Esophagus muscularis mucosa (tissue), 4 donors: ENCODE results near the gene CHD2. TPM values are rescaled to one million over a fixed set of nuclear protein-coding genes. Genes with fewer than 3 reads are reported as not detected.
A peak's percentile ranks its signal among the peaks of the same experiment; 100 is the strongest.

Experiments
- DNase-seq: peaks from one replicate; pipeline ENCODE4 v3.0.0-alpha.2; 2017; ENCODE audit errors: extremely low spot score
- H3K27ac ChIP-seq, 4 donors: fragments of 200-600 bp; sonication (generic); replicated peaks in 1 of 4; 1 replicate in 3 of 4; 2 replicates in 1 of 4; pipeline ENCODE4 v1.5.1; 2016 to 2019; ENCODE audit warnings: mild to moderate bottlenecking in 1 of 4
- H3K27me3 ChIP-seq, 4 donors: fragments of 200-600 bp; sonication (generic); one replicate each; pipeline versions ENCODE4 v1.5.1 to v1.6.0; 2016 to 2019
- H3K36me3 ChIP-seq, 4 donors: fragments of 200-600 bp; sonication (generic); one replicate each; pipeline ENCODE4 v1.5.1; 2016 to 2019
- H3K4me1 ChIP-seq, 4 donors: fragments of 200-600 bp; sonication (generic); one replicate each; pipeline ENCODE4 v1.5.1; 2016 to 2019
- H3K4me3 ChIP-seq, 4 donors: fragments of 200-600 bp; sonication (generic); 1 replicate in 2 of 4; 2 replicates in 2 of 4; pipeline ENCODE4 v1.5.1; 2016 to 2019; ENCODE audit warnings: mild to moderate bottlenecking in 4 of 4, moderate library complexity in 1 of 4
- H3K9me3 ChIP-seq, 4 donors: fragments of 200-600 bp; sonication (generic); 1 replicate in 3 of 4; 2 replicates in 1 of 4; pipeline ENCODE4 v1.5.1; 2016 to 2019
- CTCF ChIP-seq, 3 experiments: fragments of 200-600 bp in 2 of 3; fragments of 450-650 bp in 1 of 3; sonication (generic) in 2 of 3; IDR thresholded peaks; one replicate each; pipeline ENCODE4 v1.5.1; 2017 to 2019; ENCODE audit warnings: antibody characterized with exemption in 3 of 3, mild to moderate bottlenecking in 2 of 3, moderate library complexity in 1 of 3
- EP300 ChIP-seq: sonication (generic); formaldehyde crosslinking; IDR thresholded peaks from one replicate; pipeline ENCODE4 v1.6.1; 2017; ENCODE audit warnings: antibody characterized with exemption
- POLR2A ChIP-seq: fragments of 450-650 bp; IDR thresholded peaks from one replicate; pipeline ENCODE4 v1.6.1; 2017; ENCODE audit warnings: antibody characterized with exemption, moderate library complexity, mild to moderate bottlenecking, low read depth
- POLR2AphosphoS5 ChIP-seq, 2 donors: sonication (generic); formaldehyde crosslinking; IDR thresholded peaks; one replicate each; pipeline ENCODE4 v1.6.1; 2017; ENCODE audit warnings: antibody characterized with exemption in 2 of 2
- WGBS: methylation state at CpG from one replicate; pipeline ENCODE4 v1.1.5; 2018; 5-methylcytosine and 5-hydroxymethylcytosine counted together
- intact Hi-C: fragments of 100-400 bp; cut with DNase I; formaldehyde crosslinking; loops from one replicate; pipeline ENCODE4 v1.15.1; 2023
- total RNA-seq, 4 donors: library from RNA; depleted of rRNA; stranded (reverse); fragments of >200 nt; gene quantifications; one replicate each; pipeline versions ENCODE4 v1.1.0 to v1.2.1, GENCODE V29; 2016

CHD2 gene
- total RNA-seq, 4 donors from 2014 or later: 54.3 to 86.0 (median 62.8) TPM

DNA sequence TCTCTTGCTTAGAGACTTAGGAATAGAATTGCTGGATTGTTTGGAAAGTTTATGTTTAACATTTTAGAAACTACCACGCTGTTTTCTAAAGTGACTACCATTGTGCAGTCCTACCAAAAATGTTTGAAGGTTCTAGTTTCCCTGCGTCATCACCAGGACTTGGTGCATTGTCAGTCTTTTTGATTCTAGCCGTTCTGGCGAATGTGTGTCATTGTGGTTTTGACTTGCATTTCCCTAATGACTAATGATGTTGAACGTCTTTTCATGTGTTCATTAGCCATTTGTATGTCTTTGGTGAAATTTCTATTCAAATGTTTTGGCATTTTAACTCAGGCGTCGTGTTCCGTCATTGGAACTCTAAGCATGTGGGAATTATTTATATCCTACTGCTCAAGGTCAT, 58.0 kb downstream of the CHD2 start:
- 65% methylated on average over 8 of the region's 8 CpGs for WGBS
- no peaks in the 10 kb centered on the region for H3K27me3 ChIP-seq
- DNase-seq: no peak
- intact Hi-C loops: no loop called here
- H3K9me3 ChIP-seq: no peaks in the 10 kb centered on the region
- peaks cover 0 to 16% (median 7%) of the 10 kb centered on the region in 4 donors for H3K4me1 ChIP-seq
- H3K4me3 ChIP-seq: no peak overlapping the region
- peaks cover 28 to 93% (median 64%) of the 10 kb centered on the region in 4 donors for H3K36me3 ChIP-seq
- TF ChIP-seq POLR2AphosphoS5 (IDR thresholded peaks at IDR 0.05) (no peak), POLR2A (no peak), CTCF (IDR thresholded peaks at IDR 0.05) (no peak), EP300 (no peak)
- H3K27ac ChIP-seq: peak overlapping the region in 2 of 4 donors; percentile 22 to 30

DNA sequence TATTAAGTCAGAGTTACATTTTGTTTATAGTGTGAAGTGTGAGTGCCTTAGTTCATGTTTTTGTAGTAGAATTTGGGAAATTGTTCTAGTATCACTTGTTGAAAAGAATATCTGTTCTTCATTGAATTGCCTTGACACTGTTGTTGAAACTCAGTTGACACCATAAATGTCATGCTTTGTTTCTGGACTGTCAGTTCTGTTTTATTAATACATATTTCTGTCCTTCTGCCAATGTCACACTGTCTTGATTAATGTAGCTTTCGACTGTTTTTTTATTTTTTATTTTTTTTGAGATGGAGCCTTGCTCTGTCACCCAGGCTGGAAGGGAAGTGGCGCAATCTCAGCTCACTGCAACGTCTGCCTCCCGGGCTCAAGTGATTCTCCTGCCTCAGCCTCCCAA, 59.1 kb downstream of the CHD2 start:
- WGBS: 63% methylated on average over 4 of the region's 4 CpGs
- H3K36me3 ChIP-seq: peaks cover 30 to 93% (median 58%) of the 10 kb centered on the region in 4 donors
- TF ChIP-seq EP300: no peak
- TF ChIP-seq POLR2AphosphoS5 (IDR thresholded peaks at IDR 0.05): no peak
- TF ChIP-seq CTCF (IDR thresholded peaks at IDR 0.05): no peak
- TF ChIP-seq POLR2A: no peak
- H3K27me3 ChIP-seq: no peaks in the 10 kb centered on the region
- intact Hi-C loops: no loop called here
- DNase-seq: no peak
- no peaks in the 10 kb centered on the region for H3K9me3 ChIP-seq
- H3K4me3 ChIP-seq: no peak overlapping the region
- peaks cover 0 to 16% (median 7%) of the 10 kb centered on the region in 4 donors for H3K4me1 ChIP-seq
- H3K27ac ChIP-seq: peak overlapping the region in 2 of 4 donors; percentile 11 to 30

GRCh38 chr15:92960996-92961681, 61.0 kb downstream of the CHD2 start:
- TF ChIP-seq POLR2A (no peak), POLR2AphosphoS5 (IDR thresholded peaks at IDR 0.05) (no peak), CTCF (IDR thresholded peaks at IDR 0.05) (no peak), EP300 (no peak)
- Histone ChIP-seq H3K9me3 (no peaks in the 10 kb centered on the region), H3K27me3 (no peaks in the 10 kb centered on the region), H3K36me3 (peaks cover 17 to 91% (median 49%) of the 10 kb centered on the region in 4 donors), H3K4me3 (no peak overlapping the region), H3K27ac (no peak overlapping the region), H3K4me1 (peaks cover 0 to 16% (median 7%) of the 10 kb centered on the region in 4 donors)
- DNase-seq: no peak
- WGBS: 93% methylated on average over 9 of the region's 9 CpGs
- intact Hi-C loops: no loop called here

DNA sequence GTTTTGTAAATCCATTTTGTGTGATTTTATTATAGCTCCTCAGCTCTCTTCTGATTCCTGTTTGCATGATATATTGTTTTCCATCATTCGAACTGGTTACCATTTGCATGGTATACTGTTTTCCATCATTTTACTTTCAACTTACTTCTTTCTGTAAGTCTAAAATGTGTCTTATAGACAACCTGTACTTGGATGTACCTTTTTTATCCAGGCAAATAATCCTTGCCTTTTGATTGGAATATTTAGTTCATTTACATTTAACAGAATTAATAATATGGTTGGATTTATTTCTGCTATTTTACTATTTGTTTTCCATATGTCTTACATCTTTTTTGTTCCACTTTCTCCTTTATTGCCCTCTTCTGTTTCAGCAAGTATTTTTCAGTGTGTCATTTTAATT, 62.8 kb downstream of the CHD2 start:
- TF ChIP-seq POLR2A (no peak), EP300 (no peak), POLR2AphosphoS5 (IDR thresholded peaks at IDR 0.05) (no peak), CTCF (IDR thresholded peaks at IDR 0.05) (no peak)
- intact Hi-C loops: no loop called here
- H3K27me3 ChIP-seq: no peaks in the 10 kb centered on the region
- no peak overlapping the region for H3K27ac ChIP-seq
- H3K9me3 ChIP-seq: no peaks in the 10 kb centered on the region
- peaks cover 0 to 13% (median 5%) of the 10 kb centered on the region in 4 donors for H3K4me1 ChIP-seq
- no peak overlapping the region for H3K4me3 ChIP-seq
- WGBS: 95% methylated on average over 1 of the region's 1 CpG
- DNase-seq: no peak
- H3K36me3 ChIP-seq: peaks cover 21 to 92% (median 44%) of the 10 kb centered on the region in 4 donors
